OCI-LY7 (cell line): ENCODE data around the gene SMIM12. TPM values are rescaled to one million over a fixed set of nuclear protein-coding genes. Genes with fewer than 3 reads are reported as not detected.

Experiments used
- BruUV-seq: library from RNA; stranded (reverse); fragments of 400-500 nt; replicated peaks from 2 replicates; lab custom pipeline; 2021; lab: Mats Ljungman, UMichigan
- CTCF ChIA-PET: fragments of 300-600 bp; sonication (Branson Sonifier 250); formaldehyde crosslinking; loops from one replicate; lab custom pipeline; 2022; ENCODE audit warnings: antibody characterized with exemption; ENCODE audit not compliant: unreplicated experiment; lab: Charles Lee
- POLR2A ChIA-PET: fragments of 300-600 bp; sonication (Branson Sonifier 250); formaldehyde crosslinking; loops from one replicate; lab custom pipeline; 2022; ENCODE audit warnings: antibody characterized with exemption; lab: Charles Lee
- DNase-seq: peaks from one replicate; pipeline ENCODE4 v3.0.0-alpha.2; 2015; ENCODE audit warnings: low spot score
- H2AFZ ChIP-seq: fragments of 200-600 bp; sonication (generic), shearing (Covaris generic); 2 replicates; pipeline ENCODE4 v1.6.1; 2014; ENCODE audit warnings: mild to moderate bottlenecking, antibody characterized with exemption, low read length, moderate library complexity
- H3K27ac ChIP-seq: fragments of 200-600 bp; sonication (generic); 2 replicates; pipeline ENCODE4 v1.5.1; 2014; ENCODE audit warnings: mixed run types, low read depth, mild to moderate bottlenecking, moderate library complexity, low read length, inconsistent platforms; ENCODE audit not compliant: poor library complexity, severe bottlenecking
- H3K36me3 ChIP-seq: fragments of 200-600 bp; sonication (generic); 2 replicates; pipeline ENCODE4 v1.6.1; 2014; ENCODE audit warnings: mild to moderate bottlenecking, antibody characterized with exemption, low read length, moderate library complexity, mixed read lengths; ENCODE audit not compliant: insufficient read depth
- H3K4me1 ChIP-seq: fragments of 200-600 bp; sonication (generic); 2 replicates; pipeline ENCODE4 v1.5.1; 2014; ENCODE audit warnings: mild to moderate bottlenecking, low read length; ENCODE audit not compliant: insufficient read depth, poor library complexity, severe bottlenecking
- H3K4me2 ChIP-seq: fragments of 200-600 bp; sonication (generic); 2 replicates; pipeline ENCODE4 v1.6.1; 2014; ENCODE audit warnings: mild to moderate bottlenecking, low read length
- H3K4me3 ChIP-seq: fragments of 200-600 bp; sonication (generic); 2 replicates; pipeline ENCODE4 v1.5.1; 2014; ENCODE audit warnings: mild to moderate bottlenecking, low read depth, low read length; ENCODE audit not compliant: poor library complexity, severe bottlenecking
- H3K79me2 ChIP-seq: fragments of 200-600 bp; sonication (generic); 2 replicates; pipeline ENCODE4 v1.6.1; 2016; ENCODE audit warnings: low read depth, mild to moderate bottlenecking, low read length, moderate library complexity, mixed read lengths; ENCODE audit not compliant: insufficient read depth
- H3K9me2 ChIP-seq: fragments of 200-600 bp; sonication (generic); 2 replicates; pipeline ENCODE4 v1.6.1; 2016; ENCODE audit warnings: mild to moderate bottlenecking, low read length, mixed read lengths; ENCODE audit not compliant: insufficient read depth
- H3K9me3 ChIP-seq: fragments of 200-600 bp; sonication (generic); 2 replicates; pipeline ENCODE4 v1.6.1; 2014; ENCODE audit warnings: mild to moderate bottlenecking, mixed run types, low read length, mixed read lengths
- H4K20me1 ChIP-seq: fragments of 200-600 bp; sonication (generic); 2 replicates; pipeline ENCODE4 v1.6.1; 2014; ENCODE audit warnings: mild to moderate bottlenecking, antibody characterized with exemption, low read length, moderate library complexity, mixed read lengths; ENCODE audit not compliant: insufficient read depth
- CTCF ChIP-seq: fragments of 200-600 bp; sonication (generic); conservative IDR thresholded peaks from 2 replicates; pipeline ENCODE4 v1.5.1; 2014; ENCODE audit warnings: mild to moderate bottlenecking, antibody characterized with exemption, low read length, moderate library complexity, mixed read lengths
- EZH2phosphoT487 ChIP-seq: fragments of 200-600 bp; sonication (generic); IDR thresholded peaks from 2 replicates; pipeline ENCODE4 v1.6.1; 2018; ENCODE audit warnings: low read depth, borderline replicate concordance, mild to moderate bottlenecking, mixed run types, antibody characterized with exemption, low read length, moderate library complexity, mixed read lengths
- intact Hi-C: fragments of 100-400 bp; cut with micrococcal nuclease; formaldehyde crosslinking; loops from one replicate; pipeline ENCODE4 v1.10.0; 2022; ENCODE audit not compliant: unreplicated experiment
- total RNA-seq, 2 experiments: library from RNA; depleted of rRNA in 1 of 2; stranded (reverse); fragments of >200 nt in 1 of 2; shearing (Covaris generic) in 1 of 2; gene quantifications; 2 replicates each; pipeline ENCODE4 v1.2.3, GENCODE V29; 2014 to 2022

The SMIM12 gene
- total RNA-seq, 2 experiments from 2014 or later, result 36.3 to 41.2 TPM

GRCh38 chr1:34867415-34867814 lies 7.9 kb upstream of the SMIM12 start:
- Histone ChIP-seq H3K27ac (no peak overlapping the region), H3K4me3 (no peak overlapping the region), H3K4me1 (no peaks in the 10 kb centered on the region), H3K9me3 (no peaks in the 10 kb centered on the region), H4K20me1 (no peaks in the 10 kb centered on the region), H3K4me2 (no peak overlapping the region), H2AFZ (no peak overlapping the region), H3K36me3 (no peaks in the 10 kb centered on the region), H3K9me2 (no peaks in the 10 kb centered on the region), H3K79me2 (no peaks in the 10 kb centered on the region)
- no TSS peak for BruUV-seq
- CTCF ChIA-PET, result no interaction called here
- intact Hi-C loops, result loop anchor here (10.0 kb wide), 1 partner anchor 397 kb away; the partner anchor contains the start of gene ZMYM4
- TF ChIP-seq CTCF, result no peak
- TF ChIP-seq EZH2phosphoT487, result no peak
- DNase-seq, result no peak
- POLR2A ChIA-PET, result no interaction called here

GRCh38 chr1:34866762-34867109 lies 7.2 kb upstream of the SMIM12 start:
- Histone ChIP-seq H3K36me3 (no peaks in the 10 kb centered on the region), H3K79me2 (no peaks in the 10 kb centered on the region), H3K4me3 (peak overlapping the region; percentile 64), H3K9me3 (no peaks in the 10 kb centered on the region), H3K4me1 (no peaks in the 10 kb centered on the region), H3K27ac (no peak overlapping the region), H4K20me1 (no peaks in the 10 kb centered on the region), H2AFZ (peak overlapping the region; percentile 71; the same call in 1 of the 2 replicates), H3K9me2 (no peaks in the 10 kb centered on the region), H3K4me2 (peak overlapping the region; percentile 70)
- intact Hi-C loops, result loop anchor here (10.0 kb wide), 1 partner anchor 398 kb away; the partner anchor contains the start of gene ZMYM4
- ChIA-PET CTCF (interaction anchor here (0.8 kb wide), 1 partner anchor 65 kb away, joined by 3 read pairs; no protein-coding TSS in a partner anchor), POLR2A (interaction anchor here (0.6 kb wide), 1 partner anchor 330 kb away, joined by 3 read pairs; no protein-coding TSS in a partner anchor)
- BruUV-seq, result no TSS peak
- TF ChIP-seq CTCF (no peak), EZH2phosphoT487 (no peak)
- no peak for DNase-seq

GRCh38 chr1:34865981-34866761 lies 6.6 kb upstream of the SMIM12 start:
- peak; percentile 83 for DNase-seq
- Histone ChIP-seq H3K9me2 (no peaks in the 10 kb centered on the region), H3K36me3 (no peaks in the 10 kb centered on the region), H3K4me1 (no peaks in the 10 kb centered on the region), H3K4me2 (peak overlapping the region; percentile 70), H3K79me2 (no peaks in the 10 kb centered on the region), H3K4me3 (peak overlapping the region; percentile 64), H4K20me1 (no peaks in the 10 kb centered on the region), H3K9me3 (no peaks in the 10 kb centered on the region), H3K27ac (no peak overlapping the region), H2AFZ (peak overlapping the region; percentile 71; the same call in 1 of the 2 replicates)
- no TSS peak for BruUV-seq
- TF ChIP-seq EZH2phosphoT487 (no peak), CTCF (peak; percentile 95)
- ChIA-PET POLR2A (interaction anchor here (0.6 kb wide), 1 partner anchor 331 kb away, joined by 3 read pairs; no protein-coding TSS in a partner anchor), CTCF (interaction anchor here (0.8 kb wide), 1 partner anchor 66 kb away, joined by 3 read pairs; no protein-coding TSS in a partner anchor)
- intact Hi-C loops, result loop anchor here (10.0 kb wide), 1 partner anchor 399 kb away; the partner anchor contains the start of gene ZMYM4
